ENCODE measurements around the gene CDK6.

DNA sequence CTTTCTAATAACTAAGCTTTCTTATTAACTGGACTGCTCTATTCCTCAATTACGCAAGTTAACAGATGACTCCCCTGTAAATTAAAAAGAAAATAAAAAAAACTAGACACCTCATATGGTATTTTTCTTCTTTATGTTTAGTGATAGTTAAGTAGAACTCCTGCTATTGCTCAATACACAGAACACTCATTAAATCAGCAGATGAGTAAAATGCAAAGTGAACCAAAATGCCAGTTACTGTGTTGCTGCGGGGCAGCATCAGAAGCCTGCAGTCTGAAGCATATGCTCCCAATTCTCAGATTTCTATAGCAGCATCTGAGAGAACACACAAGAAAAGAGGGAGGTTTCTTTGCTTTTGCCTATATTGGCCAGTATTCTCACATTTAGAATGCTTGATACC, 28.4 kb downstream of the CDK6 start:
- TF ChIP-seq POLR2AphosphoS5 (IDR thresholded peaks at IDR 0.05) (no peak), POLR2A (IDR thresholded peaks at IDR 0.05) (no peak)
- TF ChIP-seq, protein P1, sequence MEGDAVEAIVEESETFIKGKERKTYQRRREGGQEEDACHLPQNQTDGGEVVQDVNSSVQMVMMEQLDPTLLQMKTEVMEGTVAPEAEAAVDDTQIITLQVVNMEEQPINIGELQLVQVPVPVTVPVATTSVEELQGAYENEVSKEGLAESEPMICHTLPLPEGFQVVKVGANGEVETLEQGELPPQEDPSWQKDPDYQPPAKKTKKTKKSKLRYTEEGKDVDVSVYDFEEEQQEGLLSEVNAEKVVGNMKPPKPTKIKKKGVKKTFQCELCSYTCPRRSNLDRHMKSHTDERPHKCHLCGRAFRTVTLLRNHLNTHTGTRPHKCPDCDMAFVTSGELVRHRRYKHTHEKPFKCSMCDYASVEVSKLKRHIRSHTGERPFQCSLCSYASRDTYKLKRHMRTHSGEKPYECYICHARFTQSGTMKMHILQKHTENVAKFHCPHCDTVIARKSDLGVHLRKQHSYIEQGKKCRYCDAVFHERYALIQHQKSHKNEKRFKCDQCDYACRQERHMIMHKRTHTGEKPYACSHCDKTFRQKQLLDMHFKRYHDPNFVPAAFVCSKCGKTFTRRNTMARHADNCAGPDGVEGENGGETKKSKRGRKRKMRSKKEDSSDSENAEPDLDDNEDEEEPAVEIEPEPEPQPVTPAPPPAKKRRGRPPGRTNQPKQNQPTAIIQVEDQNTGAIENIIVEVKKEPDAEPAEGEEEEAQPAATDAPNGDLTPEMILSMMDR (IDR thresholded peaks at IDR 0.05), result no peak

Data from prostate gland (tissue), 2 donors.